ENCODE data around the gene PLA2G7.

GRCh38 chr6:46755865-46756264, 20.7 kb upstream of the PLA2G7 start:
- TF ChIP-seq CTCF (IDR thresholded peaks at IDR 0.05): no peak
- no peak for TF ChIP-seq POLR2A (IDR thresholded peaks at IDR 0.05)
- TF ChIP-seq POLR2AphosphoS5 (IDR thresholded peaks at IDR 0.05): no peak
